Embryonic facial prominence (tissue), 1 donor: Measurements from ENCODE around the gene NME2.
"Not testable (repeated sequence)": the region's sequence is repeated elsewhere in the genome, so short reads cannot be mapped to it uniquely, and the experiment has no call there.

Experiments
- DNase-seq: peaks from one replicate; pipeline ENCODE4 v3.0.0-alpha.2; 2016; ENCODE audit errors: extremely low spot score

The NME2 gene

GRCh38 chr17:51152766-51153209 lies 13.4 kb upstream of the NME2 start:
- DNase-seq = peak; percentile 26

DNA sequence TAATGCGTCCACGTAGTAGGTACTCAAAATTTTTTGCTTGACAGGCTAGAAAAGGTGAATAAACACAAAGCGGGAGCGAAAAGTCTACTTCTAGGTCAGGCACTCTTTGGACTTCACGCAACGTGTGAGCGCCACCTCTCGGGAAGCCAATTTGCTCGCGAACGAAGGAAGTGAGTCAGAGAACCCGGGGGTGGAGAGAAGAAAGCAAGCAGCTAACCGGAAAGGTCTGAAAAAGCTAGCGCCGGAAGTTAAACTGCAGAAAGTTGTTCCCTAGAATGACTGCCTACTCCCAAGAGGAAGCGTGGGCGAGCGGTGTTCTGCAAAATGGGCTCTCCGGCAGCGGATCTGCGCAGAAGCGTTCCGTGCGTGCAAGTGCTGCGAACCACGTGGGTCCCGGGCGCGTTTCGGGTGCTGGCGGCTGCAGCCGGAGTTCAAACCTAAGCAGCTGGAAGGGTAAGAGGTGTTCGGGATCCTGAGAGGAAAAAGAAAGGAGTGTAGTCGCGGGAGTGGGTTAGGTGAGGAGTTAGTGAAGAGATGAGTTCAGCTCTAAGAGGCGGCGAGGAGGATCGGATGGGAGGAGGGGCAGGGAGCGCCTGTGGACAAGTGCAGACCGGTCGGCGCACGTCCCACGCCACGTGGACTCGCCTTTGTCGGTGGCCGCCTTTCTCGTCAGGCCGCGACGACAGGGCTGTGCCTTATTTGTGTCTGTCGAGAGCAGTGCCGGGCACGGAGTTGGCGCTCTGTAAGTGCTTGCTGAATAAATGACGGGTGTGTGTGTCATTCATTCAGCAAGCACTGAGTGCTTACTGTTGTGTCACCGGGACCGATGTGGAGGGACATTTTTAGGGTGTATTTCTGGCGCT lies 12.8 kb upstream of the NME2 start, which contains the start of gene NME1:
TSS of gene NME1 (plus strand) at position 350 of the 863 bp plus-strand sequence. CDS start 2,096 bp downstream, outside the sequence.
- DNase-seq = peak; percentile 99

DNA sequence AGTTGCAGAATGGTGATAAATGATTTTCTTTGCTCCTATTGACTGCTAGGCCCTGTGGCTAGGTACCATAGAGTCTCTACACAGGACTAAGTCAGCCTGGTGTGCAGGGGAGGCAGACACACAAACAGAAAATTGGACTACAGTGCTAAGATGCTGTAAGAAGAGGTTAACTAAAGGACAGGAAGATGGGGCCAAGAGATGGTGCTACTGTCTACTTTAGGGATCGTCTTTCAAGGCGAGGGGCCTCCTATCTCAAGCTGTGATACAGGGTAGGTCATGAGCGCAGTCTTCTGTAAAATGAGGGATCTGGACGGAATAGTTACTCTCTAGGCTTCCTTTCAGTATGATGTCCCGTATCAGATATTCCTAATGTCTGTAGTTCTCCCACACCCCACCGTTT lies 12.0 kb upstream of the NME2 start:
- DNase-seq = no peak

GRCh38 chr17:51155416-51155815 lies 10.8 kb upstream of the NME2 start:
- DNase-seq = no peak

GRCh38 chr17:51159604-51160003 lies 6.6 kb upstream of the NME2 start:
- DNase-seq = no peak

GRCh38 chr17:51161541-51161940 lies 4.7 kb upstream of the NME2 start:
- DNase-seq = no peak

DNA sequence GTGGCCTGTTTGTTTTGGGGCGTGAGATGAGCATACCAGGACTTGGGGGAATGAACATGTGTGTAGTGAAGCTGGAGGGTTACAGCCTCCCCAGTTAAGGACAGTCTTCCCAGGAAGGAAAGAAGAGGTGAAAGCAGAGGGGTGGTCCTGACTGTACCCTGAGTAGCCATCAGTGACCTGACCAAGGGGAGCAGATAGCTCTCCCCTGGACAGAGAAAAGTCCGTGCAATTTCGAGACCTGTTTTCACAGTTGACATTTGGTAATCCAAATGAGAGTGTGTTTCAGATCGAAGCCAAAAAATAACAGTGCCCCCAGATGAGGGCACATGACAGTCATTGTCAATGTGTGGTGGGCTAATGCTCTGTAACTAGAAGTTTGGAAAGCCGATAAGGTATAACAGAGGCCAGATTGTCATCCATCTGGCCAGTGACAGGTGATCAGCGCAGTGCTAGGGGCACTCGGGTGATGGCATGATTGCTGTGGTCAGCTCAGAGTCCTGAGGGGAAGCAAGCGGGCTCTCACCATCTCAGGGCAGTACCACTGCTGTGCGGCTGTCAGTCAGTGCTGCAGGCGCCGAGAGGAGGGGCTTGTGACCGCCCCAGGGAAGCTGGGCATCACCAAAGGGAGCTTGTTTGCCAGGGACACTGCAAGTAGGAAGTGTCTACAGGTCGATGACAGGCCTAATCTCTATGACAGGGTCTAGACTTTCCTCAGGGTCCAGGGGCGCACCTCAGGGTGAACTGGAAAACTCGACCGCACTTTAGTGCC lies 1.1 kb upstream of the NME2 start:
- DNase-seq = no peak

- DNase-seq = no peak
Measured at GRCh38 chr17:51165680-51166197, 472 bp upstream of the NME2 start.

DNA sequence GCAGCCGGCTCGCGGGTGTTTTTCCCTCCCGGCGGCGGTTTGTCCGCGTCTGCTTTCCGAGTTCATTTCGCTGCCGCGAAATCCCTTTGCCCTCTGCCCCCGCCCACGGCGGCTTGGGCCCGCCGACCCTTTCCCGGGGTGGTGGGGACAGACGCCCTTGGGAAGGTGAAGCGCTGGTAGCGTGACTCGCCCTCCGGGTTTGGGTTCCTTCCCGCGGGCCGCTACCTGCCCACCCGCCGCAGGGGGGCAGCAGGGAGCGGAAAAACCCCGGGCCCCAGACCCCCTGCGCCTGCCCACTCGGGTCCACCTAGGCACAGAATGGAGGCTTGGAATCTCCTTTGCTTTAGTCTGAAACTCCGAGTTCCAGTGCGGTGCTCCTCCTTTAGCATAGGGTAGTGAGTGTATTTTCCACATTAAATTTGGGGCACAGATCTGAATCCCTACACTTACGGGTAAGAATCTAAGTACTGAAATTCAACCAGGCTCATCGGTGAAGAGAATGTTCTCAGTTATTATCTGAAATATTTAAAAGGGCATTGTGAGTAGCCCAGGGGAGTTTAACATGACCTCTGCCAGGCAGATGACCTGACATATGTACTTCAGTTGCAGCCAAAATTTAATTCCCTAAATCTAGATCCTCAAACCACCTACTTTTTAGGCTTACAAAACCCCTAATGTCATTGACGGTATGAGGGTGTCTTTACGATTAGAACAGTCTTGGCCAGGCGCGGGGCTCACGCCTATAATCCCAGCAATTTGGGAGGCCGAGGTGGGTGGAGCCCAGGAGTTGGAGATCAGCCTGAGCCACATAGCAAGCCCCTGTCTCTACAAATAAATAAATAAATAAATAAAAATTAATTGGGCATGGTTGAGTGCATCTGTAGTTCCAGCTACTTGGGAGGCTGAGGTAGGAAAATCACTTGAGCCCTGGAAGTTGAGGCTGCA lies 1.0 kb downstream of the NME2 start:
- DNase-seq = no peak

- no peak for DNase-seq
Measured at GRCh38 chr17:51169340-51169739, 3.1 kb downstream of the NME2 start.

GRCh38 chr17:51170736-51171135 lies 4.5 kb downstream of the NME2 start:
- DNase-seq = no peak

GRCh38 chr17:51172030-51172429 lies 5.8 kb downstream of the NME2 start:
- DNase-seq = not testable (repeated sequence)

DNA sequence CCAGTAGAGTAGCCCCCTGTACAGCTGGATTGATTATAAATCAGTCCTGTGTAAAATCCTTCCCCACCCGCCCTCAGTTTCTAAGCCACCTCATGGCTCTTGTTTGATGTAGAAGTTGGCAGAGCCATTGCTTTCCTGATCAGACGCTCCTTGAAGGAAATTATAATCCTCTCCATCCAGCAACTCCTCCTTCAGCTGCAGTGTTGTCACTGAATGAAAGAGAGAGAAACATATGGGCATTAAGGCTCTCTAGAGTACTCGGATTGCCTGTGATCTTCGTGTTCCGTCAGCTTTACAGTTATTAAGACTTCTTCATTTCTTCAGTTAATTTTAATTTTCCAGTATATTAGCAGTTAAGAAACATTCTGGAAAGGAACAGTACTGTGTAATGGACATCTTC lies 14.3 kb downstream of the NME2 start:
- no peak for DNase-seq

GRCh38 chr17:51184124-51184523 lies 17.9 kb downstream of the NME2 start:
- no peak for DNase-seq

- DNase-seq = no peak
Measured at GRCh38 chr17:51185763-51186332, 19.6 kb downstream of the NME2 start.

GRCh38 chr17:51188271-51188833 lies 22.1 kb downstream of the NME2 start:
- no peak for DNase-seq

- no peak for DNase-seq
Measured at GRCh38 chr17:51189162-51189561, 23.0 kb downstream of the NME2 start.

- no peak for DNase-seq
Measured at GRCh38 chr17:51189628-51190027, 23.4 kb downstream of the NME2 start.

GRCh38 chr17:51191895-51192294 lies 25.7 kb downstream of the NME2 start:
- DNase-seq = no peak

DNA sequence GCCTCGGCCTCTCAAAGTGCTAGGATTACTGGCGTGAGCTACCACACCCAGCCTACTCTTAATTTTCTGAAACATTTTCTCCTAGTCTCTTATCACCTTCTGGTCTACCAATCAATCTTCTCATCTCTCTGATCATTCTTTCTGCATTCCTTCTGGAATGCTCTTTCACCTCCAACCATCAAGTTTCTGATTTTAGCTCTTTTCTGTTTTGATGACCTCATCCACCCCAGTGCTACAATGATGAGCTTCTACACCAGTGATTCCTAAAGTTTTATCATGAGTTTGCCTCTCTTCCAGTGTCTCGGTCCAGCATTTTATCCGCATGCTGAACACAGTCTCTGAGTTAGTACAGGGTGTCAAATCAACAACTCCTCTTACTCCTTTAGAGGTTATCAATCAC lies 31.5 kb downstream of the NME2 start:
- DNase-seq = no peak

GRCh38 chr17:51200295-51200694 lies 34.1 kb downstream of the NME2 start:
- DNase-seq = no peak
